ENCODE data around the gene C2orf15.

Gene C2orf15, protein sequence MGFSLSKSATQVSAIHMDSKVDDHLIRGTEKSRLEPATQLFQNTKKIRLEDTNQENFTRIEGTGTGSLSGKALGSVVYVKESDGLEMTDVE

DNA sequence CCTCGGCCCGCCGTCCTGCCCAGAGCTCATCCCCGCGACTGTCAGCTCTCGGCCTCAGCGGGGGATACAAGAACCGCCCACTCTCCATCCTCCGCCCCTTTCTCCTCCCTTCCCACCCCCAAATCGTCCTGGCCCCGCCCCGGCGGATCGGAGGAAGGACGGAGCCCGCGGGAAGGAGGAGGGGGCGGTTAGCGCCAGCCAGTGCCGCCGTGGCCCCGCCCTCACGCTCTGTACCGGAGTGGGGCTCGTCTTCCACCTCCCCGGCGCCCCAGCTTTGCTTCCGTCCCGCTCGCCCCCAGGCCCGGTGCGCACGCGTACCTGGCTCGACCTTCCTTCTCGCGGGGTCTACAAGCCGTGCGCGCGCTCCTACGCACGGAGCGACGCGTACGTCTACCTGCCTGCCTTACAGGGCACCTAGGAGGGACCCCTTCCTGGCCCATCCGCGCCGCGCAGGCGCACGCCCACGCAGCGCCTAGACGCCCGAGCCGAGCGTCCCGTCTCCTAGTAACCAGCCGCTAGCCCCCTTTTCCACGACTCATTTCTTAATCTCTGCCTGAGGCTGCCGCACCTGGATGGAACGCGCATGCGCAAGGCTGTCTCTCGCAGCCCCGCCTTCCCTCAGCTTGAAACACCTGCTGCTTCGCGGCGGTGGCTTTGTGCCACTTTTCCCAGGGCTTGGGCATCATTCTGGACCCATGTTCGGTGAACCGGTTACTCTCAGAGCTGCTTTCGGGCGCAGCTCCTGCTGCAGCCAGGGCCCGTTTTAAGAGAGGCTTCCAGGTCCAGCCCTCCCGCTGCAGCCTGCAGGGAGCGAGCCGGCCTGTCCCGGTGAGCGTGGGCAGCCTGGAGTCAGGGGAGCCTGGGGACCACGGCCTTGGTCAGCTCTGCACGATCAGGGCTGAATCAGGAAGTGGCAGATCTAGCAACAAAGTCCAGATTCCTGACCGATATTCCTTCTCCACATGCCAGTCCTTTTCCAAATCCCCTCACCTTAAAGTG lies at the start of gene C2orf15:
TSS of gene C2orf15 (plus strand) at position 598 of the 999 bp plus-strand sequence. CDS start 8,852 bp downstream, outside the sequence.
- peak; percentile 97 for DNase-seq

DNA sequence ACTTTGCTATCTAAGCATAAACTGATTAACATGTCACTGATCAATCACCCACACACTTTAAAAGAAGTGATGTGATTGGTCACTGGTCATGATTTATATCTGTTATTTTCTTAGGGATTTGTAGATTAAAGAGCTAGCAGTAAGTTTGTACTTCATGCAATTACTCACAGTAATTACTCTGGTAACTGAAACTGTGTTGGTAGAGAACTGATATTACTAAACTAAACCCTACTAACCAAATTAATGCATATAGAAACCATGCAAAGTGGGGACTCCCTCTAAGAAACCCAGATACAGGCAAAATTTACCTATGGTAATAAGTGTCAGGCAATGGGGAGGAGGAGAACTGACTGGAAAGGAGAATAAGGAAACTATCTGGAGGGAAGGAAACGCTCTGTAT lies 44.8 kb upstream of the C2orf15 start:
- no peak for DNase-seq

DNA sequence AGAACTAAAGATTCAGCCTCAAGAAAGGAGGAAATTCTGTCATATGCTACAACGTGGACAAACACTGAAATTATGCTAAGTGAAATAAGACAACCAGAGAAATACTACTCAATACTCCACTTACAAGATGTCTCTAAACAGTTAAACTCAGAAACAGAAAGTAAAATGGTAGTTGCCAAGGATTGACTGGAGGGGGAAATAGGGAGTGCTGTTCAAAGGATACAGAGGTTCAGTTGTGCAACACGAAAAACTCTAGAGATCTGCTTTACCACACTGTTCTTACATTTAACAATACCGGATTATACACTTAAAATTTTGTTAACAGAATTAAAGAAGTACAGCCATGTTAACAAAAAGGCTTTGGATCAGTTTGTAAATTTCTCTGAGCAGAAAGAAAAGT lies 39.8 kb upstream of the C2orf15 start:
- DNase-seq: peak; percentile 55

DNA sequence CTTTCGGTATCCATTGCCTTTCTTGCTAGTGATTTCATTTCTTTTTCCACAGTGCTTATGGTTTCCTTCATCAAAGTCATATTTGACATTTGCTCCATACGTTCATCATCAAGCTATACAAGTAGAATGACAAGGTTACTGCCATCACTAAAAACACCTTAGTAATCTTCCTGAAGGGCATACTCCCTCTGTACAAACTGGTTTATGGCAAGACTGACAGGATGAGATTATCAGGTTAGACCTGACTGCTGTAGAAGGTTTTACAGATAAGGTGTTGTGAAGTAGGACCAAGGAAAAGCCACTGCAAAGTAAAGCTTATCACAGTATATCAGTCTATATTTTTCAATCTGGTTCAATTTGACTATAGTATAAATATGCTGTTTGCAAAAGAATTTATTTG lies 37.5 kb upstream of the C2orf15 start:
- peak; percentile 39 for DNase-seq

DNA sequence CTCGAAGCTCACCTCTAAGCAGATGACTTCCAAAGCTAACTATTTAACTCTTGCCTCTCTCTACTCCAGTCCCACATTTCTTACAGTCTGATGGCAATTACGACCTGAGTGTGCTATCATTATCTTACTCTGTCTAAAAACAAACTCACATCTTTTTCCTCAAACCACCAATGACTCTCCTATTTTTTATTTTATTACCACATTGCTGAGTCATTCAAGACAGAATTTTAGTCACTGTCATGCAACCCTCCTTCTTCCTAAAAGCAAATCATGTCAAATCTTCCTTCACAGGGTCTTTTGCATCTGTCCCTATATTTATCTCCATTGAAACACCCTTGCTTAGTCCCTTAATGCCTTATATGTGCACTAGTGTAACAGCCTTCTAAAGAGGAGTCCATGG lies 34.6 kb upstream of the C2orf15 start:
- peak; percentile 64 for DNase-seq

DNA sequence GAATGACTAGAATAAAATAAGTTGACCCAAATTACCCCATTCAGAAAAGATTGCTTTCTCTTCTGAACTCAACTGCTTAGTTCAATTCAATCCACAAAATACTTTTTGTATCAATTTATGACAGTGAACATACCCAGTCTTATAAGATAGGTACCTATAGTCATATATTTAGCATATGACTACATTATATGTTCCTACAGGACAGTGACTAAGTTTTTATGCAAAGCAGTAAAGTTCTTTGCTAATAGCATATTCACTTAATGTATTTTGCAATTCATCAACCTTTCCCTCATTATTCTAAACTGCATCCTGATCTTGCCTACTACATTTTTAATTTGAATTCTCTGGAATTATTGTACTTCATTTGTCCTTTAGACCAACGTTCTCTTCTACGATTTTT lies 30.3 kb upstream of the C2orf15 start:
- no peak for DNase-seq

DNA sequence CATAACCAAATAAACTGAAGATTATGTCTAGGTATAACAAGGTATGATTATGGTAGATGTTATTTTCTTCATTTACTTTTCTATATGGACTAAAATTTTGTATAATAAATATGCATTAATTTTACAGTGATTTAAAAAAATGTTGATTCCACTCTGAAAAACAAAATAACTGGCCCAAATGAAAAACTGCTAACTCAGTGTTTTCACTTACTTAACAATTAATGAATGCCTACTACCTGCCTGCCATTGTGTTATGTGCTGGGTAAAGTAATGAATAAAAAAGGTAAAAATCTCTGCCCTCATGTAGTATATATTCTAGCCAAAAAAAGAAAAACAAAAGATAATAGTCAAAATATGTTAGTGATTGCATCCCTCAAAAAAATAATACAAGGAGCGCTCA lies 29.6 kb upstream of the C2orf15 start:
- DNase-seq: no peak

DNA sequence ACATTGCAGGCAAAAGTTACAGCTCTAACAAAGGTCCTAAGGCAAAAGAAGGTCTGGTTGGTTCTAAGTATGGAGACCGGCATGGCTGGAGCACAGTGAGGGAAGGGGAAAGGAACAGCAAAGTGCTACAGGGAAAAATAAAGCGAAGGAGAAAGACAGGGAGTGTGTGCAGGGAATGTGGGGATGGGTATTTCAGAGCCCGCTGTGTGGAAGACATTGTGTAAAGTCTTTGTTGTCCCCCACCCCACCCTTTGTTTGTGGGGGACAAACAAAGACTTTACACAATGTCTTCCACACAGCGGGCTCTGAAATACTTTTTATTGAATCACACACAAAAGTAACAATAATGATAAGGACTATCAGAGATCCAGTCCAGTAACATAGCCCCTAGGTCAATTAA lies 28.9 kb upstream of the C2orf15 start:
- no peak for DNase-seq

DNA sequence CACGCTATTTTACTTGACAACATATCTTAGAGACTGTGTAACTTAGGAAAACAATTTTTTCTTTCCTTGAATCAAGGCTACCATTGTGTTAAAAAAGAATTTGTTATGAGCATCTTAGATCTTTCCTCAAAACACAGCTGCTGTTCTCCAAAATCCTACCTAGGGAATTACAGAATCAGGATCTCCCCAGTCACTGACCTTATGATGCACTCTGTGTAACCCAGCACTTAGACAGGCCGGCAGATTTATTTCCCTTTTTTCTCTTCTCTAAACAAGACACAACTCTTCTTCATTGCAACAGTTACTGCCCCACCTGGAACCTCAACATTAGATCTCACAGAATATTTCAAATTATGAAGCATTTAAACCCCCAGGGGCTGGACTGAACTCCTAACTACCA lies 13.5 kb upstream of the C2orf15 start:
- no peak for DNase-seq

DNA sequence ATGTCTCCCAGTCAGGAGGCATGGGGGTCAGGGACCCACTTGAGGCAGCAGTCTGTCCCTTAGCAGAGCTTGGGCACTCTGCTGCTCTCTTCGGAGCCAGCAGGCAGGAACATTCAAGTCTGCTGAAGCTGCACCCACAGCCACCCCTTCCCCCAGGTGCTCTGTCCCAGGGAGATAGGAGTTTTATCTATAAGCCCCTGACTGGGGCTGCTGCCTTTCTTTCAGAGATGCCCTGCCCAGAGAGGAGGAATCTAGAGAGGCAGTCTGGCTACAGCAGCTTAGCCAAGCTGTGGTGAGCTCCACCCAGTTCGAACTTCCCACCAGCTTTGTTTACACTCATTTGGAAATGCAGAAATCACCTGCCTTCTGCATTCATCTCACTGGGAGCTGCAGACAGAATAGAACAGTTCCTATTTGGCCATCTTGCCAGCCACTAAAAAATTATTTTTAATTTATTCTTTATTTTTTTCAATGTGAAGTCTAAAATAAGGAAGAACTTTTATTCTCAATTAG lies 6.4 kb upstream of the C2orf15 start:
- DNase-seq: peak; percentile 82

DNA sequence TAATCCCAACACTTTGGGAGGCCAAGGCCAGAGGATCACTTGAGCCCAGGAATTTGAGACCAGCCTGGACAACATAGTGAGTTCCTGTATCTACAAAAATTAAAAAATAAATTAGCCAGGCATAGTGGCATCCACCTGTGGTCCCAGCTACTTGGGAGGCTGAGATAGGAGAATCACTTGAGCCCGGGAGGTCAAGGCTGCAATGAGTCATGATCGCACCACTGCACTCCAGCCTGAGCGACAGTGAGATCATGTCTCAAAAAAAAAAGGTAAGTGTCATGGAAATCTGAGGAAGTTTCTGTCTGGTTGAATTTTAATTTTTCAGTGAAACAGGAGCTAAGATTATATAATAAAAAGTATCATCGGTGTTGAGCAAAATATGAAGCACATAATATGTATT lies 2.5 kb upstream of the C2orf15 start:
- DNase-seq: no peak

DNA sequence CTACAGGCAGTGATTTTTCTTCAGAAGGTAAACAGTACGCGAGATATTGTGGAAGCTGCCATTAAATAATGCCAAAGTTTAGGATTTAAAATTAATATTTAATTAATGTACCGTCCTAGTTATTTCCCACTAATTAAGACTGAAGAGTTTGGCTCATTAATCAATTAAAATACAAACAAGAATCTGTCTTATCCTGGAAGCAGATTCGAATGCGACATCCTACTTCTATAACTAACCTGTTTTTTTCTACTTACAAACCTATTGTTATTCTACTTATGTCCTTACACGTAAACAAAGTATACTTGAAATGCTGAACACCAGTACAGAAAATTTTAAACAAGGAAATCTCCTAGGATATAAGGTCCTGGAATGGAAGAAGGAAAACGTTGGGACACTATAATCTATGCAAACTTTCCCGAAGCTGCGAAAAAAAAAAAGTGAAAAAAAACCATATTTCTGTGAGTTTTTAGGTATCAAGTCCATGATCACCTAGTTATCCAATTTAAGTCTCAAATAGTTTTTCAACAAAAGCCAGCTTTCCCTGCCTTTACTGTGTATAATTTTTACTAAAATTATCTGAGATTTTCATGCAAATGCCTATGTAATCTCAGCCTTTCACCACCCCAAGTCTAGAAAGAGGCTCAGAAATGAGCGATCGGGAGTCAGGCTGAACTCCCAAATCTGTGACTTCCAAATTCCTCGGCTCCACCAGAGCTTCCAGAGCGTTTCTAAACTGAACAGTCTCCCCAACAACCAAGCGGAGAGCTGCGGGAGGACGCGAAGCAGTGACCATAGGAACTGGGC lies 1.2 kb upstream of the C2orf15 start:
- no peak for DNase-seq

DNA sequence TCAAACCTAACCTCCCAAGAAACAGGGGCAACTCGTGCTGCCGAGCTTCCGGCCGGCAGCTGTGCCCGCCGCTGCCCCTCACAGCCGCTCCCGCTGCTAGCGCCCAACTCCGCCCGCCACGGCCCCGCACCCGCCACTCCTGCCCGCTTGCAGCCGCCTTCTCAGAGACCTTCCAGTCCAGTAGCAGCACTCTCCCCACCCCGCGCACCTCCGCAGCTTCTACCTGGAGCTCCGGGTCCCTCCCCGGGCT lies 722 bp upstream of the C2orf15 start:
- DNase-seq: peak; percentile 45

DNA sequence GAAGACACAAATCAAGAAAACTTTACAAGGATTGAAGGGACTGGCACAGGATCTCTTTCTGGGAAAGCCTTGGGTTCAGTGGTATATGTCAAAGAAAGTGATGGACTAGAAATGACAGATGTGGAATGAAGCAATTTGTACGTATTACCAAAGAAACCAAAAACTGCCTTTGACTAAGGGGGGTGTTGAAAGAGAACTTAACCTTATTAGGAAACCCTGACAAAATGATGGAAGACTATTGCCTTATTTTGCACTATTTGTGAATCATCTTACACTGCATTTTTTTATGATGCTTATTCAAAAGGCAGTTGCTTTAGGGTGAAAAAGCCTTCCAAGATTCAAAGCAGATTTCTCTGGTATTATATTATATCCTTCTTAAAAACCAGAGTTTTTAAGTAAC lies 9.2 kb downstream of the C2orf15 start:
- peak; percentile 44 for DNase-seq

DNA sequence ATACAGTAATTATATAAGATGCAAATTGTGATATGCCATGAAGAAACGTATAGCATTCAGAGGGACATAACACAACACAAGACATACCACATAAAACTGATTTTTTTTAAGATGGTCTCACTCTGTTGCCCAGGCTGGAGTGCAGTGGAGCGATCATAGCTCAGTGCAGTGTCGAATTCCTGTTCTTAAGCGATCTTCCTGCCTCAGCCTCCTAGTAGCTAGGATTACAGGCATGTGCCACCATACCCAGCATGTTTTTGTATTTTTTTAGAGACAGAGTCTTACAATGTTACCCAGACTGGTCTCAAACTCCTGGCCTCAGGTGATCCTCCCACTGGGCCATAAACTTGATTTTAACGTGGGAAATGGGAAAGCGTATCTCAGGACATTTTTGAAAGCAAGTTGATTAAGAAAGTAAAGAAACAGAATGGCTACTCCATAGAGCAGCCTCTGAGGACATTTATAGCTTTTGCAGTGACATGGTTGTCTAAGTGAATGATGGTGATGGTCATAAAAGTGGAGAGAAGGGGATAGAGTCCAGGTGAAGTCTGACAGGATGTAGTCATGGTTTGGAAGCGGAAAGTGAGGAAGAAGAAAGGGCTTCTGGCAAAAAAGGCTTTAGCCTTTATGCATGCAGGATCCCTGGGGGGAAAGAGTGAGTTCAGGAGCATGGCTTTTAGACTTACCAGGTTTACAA lies 10.8 kb downstream of the C2orf15 start:
- DNase-seq: no peak

DNA sequence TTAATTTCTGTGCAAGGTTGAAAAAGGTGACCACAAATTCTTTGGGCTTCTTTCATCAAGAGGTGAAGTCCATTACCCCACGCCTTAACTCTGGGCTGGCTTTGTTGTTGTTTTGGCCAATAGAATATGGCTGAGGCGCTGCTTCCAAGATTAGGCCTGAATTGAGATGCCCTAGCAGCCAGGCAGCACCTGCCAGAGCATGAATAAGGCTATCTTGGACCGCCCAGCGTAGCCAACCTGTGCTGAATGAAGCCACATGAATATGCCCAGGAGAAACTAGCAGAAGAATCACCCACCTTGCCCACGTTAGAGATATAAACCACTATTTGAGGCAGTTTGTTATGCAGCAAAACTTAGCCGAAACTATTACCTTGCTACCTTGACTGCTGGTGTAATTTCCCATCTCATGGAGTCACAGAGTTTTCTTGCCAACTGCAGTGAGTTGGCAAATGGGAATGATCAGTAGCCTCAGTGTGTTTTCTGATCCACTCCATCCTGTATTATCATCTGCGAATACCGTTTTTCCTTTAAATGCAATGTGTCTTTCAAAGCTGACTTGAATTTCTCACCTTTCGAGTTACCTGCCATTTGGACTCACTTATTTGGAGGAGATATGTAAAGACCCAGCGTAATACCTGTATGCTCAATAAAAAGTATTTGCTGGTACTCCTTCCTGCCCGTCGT lies 12.6 kb downstream of the C2orf15 start:
- DNase-seq: peak; percentile 27

DNA sequence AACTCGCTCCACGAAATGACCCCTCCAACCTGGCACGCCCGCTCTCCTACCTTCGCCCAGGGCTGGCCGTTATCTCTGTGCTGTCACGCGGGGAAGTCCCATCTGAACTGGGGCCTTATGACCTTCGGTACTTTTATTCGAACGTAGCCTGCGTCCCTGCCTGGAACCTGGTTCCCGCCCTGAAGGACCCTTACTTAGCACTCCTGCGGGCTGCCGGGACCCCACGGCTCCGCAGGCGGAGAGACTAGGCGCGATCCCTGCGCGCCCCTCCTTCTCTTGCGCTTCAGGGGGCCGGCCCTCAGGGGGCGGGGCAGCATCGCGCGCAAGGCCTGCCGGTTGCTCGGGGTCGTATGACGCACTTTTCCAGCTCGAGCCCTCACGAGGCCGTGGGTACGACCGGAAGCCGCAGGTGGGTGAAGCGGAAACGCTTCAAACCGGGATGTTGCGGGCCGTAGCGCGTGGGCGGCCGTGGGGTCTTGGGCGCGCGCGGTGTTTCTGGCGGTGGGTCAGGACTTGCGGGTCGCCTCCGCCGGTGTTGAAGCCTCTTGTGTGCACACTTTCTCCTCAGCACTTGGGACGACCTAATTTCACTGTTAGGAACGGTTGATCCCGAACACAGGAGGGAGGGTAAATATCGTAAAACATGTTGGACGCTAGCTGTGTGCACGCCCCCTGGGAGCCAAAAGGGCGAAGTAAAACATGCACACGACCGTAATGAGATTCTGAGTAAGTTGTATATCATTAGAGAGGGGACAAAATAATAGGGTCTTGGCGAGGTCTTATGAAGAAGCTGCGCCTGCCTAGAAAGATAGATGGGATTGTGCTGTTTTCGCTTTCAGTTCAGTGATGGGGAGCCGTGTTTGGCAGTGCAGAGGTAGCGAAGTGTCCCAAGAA lies 13.4 kb downstream of the C2orf15 start, which contains the start of the genes LIPT1 and TSGA10:
TSS of gene LIPT1 (plus strand) at position 325 of the 894 bp plus-strand sequence. CDS start 6,991 bp downstream, outside the sequence.
TSS of gene TSGA10 (minus strand) at position 300 of the 894 bp plus-strand sequence. CDS start 45,503 bp downstream, outside the sequence.
- DNase-seq: peak; percentile 96

DNA sequence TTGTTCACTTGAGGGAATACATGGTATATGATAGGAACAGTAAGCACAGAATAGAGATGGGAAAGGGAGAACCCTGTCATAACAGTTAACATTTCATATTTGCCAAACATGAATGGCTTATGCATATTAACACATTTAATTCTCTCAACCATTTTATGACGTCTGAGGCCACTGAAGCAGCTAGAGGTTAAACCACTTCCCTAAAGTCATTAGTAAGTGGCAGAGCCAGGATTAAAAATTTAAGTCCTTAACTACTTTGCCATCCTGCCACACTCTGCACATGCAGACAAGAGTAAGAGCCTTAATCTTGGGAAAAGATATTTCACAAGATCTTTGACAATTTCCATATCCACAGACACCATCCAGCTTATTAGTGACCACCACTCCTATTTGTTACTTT lies 15.4 kb downstream of the C2orf15 start:
- peak; percentile 16 for DNase-seq

DNA sequence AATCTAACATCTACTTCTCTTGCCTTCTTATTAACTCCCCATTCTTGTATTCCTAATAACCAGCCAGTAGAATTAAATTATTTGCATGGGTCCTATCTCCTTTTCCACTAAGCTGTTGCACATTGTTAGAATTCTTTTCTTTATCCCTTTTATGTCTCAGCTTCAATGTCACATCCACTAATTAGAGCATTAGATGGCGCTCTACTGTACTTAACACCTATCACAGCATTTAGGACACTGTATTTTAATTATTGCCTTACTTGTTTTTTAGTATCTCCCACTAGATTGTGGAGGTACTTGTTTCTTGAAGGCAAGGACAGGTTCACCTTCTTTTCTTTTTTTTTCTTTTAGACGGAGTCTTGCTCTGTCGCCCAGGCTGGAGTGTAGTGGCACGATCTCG lies 17.1 kb downstream of the C2orf15 start:
- peak; percentile 27 for DNase-seq

DNA sequence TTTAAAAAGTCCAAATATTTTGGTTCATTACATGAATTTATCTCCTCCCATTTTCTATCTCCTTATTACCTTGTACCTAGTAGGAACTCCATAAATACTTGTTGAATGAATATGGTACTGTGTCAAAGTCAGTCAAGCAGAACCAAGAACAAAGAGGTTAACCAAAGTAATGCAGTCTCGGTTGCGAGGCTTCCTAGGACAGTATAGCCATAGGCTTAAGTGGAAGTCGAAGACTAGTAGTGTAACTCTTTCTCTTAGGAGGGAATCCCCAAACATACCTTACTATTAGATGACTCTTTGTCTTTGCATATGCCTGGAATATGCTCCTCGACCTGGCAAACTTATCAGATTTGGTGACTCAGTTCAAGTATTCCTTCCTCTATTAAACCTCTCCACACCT lies 18.1 kb downstream of the C2orf15 start:
- no peak for DNase-seq

DNA sequence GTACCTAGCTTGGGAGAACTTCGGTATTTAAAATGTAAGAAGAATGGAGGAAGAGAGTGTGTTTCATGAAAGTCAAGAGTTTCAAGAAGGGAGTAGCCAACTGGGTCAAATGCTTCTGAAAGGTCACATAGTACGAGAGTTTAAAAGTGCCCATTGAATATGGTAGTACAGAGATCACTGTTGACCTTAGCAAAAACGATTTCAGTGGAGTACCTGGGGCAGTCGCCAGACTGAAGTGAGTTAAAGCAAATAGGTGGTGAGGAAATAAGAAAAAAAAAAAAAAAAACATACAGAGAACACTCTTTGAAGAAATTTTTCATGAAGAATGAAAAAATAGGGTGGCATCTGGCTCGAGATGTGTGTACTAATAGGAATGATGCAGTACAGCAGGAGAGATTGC lies 24.7 kb downstream of the C2orf15 start:
- no peak for DNase-seq

All from hematopoietic multipotent progenitor cell treated with erythropoietin and hydrocortisone succinate and interleukin-3 and kit ligand, for 6 days (in vitro differentiated cells).